ENCODE measurements around the gene ZFAND2A. TPM values are rescaled to one million over a fixed set of nuclear protein-coding genes. Genes with fewer than 3 reads are reported as not detected.
A peak's percentile ranks its signal among the peaks of the same experiment; 100 is the strongest.
"Not testable (repeated sequence)": the region's sequence is repeated elsewhere in the genome, so short reads cannot be mapped to it uniquely, and the experiment has no call there.

Gene ZFAND2A
- total RNA-seq, 4 donors from 2014 or later, result 6.4 to 23.3 (median 14.0) TPM

- H3K4me1 ChIP-seq, result peaks cover 0 to 18% (median 4%) of the 10 kb centered on the region in 3 donors
- TF ChIP-seq POLR2A (IDR thresholded peaks at IDR 0.05) (no peak), CTCF (IDR thresholded peaks at IDR 0.05) (peak; percentile 72 to 85 (median 80))
- H3K36me3 ChIP-seq, result peaks cover 0 to 6% (median 0%) of the 10 kb centered on the region in 3 donors
- intact Hi-C loops (cut with DNase I), result loop anchor here (10.0 kb wide), 1 partner anchor 175 kb away; no protein-coding TSS in a partner anchor
- H3K4me3 ChIP-seq, result peak overlapping the region; percentile 32 to 59 (median 50)
- H3K27ac ChIP-seq, result peak overlapping the region; percentile 22 to 71 (median 59)
- no peak for DNase-seq
- no peaks in the 10 kb centered on the region for H3K27me3 ChIP-seq
- H3K9me3 ChIP-seq, result no peaks in the 10 kb centered on the region
- WGBS, 2 donors, result 40 to 51% methylated on average over 37 to 42 of the region's 43 CpGs
Observed at GRCh38 chr7:1169409-1170368, 9.7 kb upstream of the ZFAND2A start.

- Histone ChIP-seq H3K4me3 (no peak overlapping the region), H3K27me3 (no peaks in the 10 kb centered on the region), H3K4me1 (peaks cover 0 to 18% (median 4%) of the 10 kb centered on the region in 3 donors), H3K27ac (no peak overlapping the region), H3K9me3 (no peaks in the 10 kb centered on the region), H3K36me3 (peaks cover 0 to 19% (median 0%) of the 10 kb centered on the region in 3 donors)
- 76 to 83% methylated on average over 6 to 9 of the region's 11 CpGs for WGBS, 2 donors
- DNase-seq, result no peak
- TF ChIP-seq POLR2A (IDR thresholded peaks at IDR 0.05) (no peak), CTCF (IDR thresholded peaks at IDR 0.05) (no peak)
- intact Hi-C loops (cut with DNase I), result no loop called here
Observed at GRCh38 chr7:1168422-1168821, 8.4 kb upstream of the ZFAND2A start.

- H3K9me3 ChIP-seq, result no peaks in the 10 kb centered on the region
- peaks cover 8 to 18% (median 9%) of the 10 kb centered on the region in 3 donors for H3K4me1 ChIP-seq
- no peaks in the 10 kb centered on the region for H3K27me3 ChIP-seq
- intact Hi-C loops (cut with DNase I), result no loop called here
- 77 to 85% methylated on average over 7 of the region's 7 CpGs for WGBS, 2 donors
- H3K27ac ChIP-seq, result no peak overlapping the region
- peaks cover 0 to 33% (median 0%) of the 10 kb centered on the region in 3 donors for H3K36me3 ChIP-seq
- no peak overlapping the region for H3K4me3 ChIP-seq
- DNase-seq, result no peak
- no peak for TF ChIP-seq CTCF (IDR thresholded peaks at IDR 0.05)
- TF ChIP-seq POLR2A (IDR thresholded peaks at IDR 0.05), result no peak
Observed at GRCh38 chr7:1164436-1164835, 4.4 kb upstream of the ZFAND2A start.

GRCh38 chr7:1163121-1163520 lies 3.1 kb upstream of the ZFAND2A start:
- Histone ChIP-seq H3K27ac (no peak overlapping the region), H3K9me3 (no peaks in the 10 kb centered on the region), H3K27me3 (no peaks in the 10 kb centered on the region), H3K4me3 (no peak overlapping the region), H3K36me3 (peaks cover 0 to 37% (median 0%) of the 10 kb centered on the region in 3 donors), H3K4me1 (peaks cover 19 to 25% (median 20%) of the 10 kb centered on the region in 3 donors)
- intact Hi-C loops (cut with DNase I), result no loop called here
- DNase-seq, result no peak
- 87 to 88% methylated on average over 9 to 12 of the region's 12 CpGs for WGBS, 2 donors
- TF ChIP-seq CTCF (IDR thresholded peaks at IDR 0.05) (no peak), POLR2A (IDR thresholded peaks at IDR 0.05) (no peak)

GRCh38 chr7:1160670-1161021 lies 650 bp upstream of the ZFAND2A start:
- WGBS, 2 donors, result 35 to 43% methylated on average over 9 to 10 of the region's 19 CpGs
- Histone ChIP-seq H3K36me3 (peaks cover 1 to 59% (median 8%) of the 10 kb centered on the region in 3 donors), H3K9me3 (no peaks in the 10 kb centered on the region), H3K27ac (peak overlapping the region; percentile 94 to 98 (median 98)), H3K27me3 (no peaks in the 10 kb centered on the region), H3K4me1 (peaks cover 19 to 30% (median 20%) of the 10 kb centered on the region in 3 donors), H3K4me3 (peak overlapping the region; percentile 73 to 93 (median 84))
- TF ChIP-seq CTCF (IDR thresholded peaks at IDR 0.05) (no peak), POLR2A (IDR thresholded peaks at IDR 0.05) (no peak)
- DNase-seq, result no peak
- intact Hi-C loops (cut with DNase I), result no loop called here

GRCh38 chr7:1159231-1159630 lies 765 bp downstream of the ZFAND2A start:
- DNase-seq; H3K27me3 ChIP-seq; intact Hi-C loops (cut with DNase I); H3K9me3 ChIP-seq: not testable (repeated sequence)
- Histone ChIP-seq H3K4me1 (peaks cover 19 to 30% (median 20%) of the 10 kb centered on the region in 3 donors), H3K4me3 (peak overlapping the region; percentile 73 to 93 (median 84)), H3K36me3 (peaks cover 14 to 62% (median 21%) of the 10 kb centered on the region in 3 donors), H3K27ac (peak overlapping the region; percentile 47 to 98 (median 96))
- WGBS, 2 donors, result 0% methylated on average over 2 to 4 of the region's 26 CpGs

Measured in esophagus squamous epithelium (tissue), 5 donors.